ENCODE results near the gene WDR31. TPM values are rescaled to one million over a fixed set of nuclear protein-coding genes. Genes with fewer than 3 reads are reported as not detected.
A peak's percentile ranks its signal among the peaks of the same experiment; 100 is the strongest.

WDR31 gene
- total and polyA plus RNA-seq, 2 experiments from 2014 or later = 0.97 to 3.1 TPM

DNA sequence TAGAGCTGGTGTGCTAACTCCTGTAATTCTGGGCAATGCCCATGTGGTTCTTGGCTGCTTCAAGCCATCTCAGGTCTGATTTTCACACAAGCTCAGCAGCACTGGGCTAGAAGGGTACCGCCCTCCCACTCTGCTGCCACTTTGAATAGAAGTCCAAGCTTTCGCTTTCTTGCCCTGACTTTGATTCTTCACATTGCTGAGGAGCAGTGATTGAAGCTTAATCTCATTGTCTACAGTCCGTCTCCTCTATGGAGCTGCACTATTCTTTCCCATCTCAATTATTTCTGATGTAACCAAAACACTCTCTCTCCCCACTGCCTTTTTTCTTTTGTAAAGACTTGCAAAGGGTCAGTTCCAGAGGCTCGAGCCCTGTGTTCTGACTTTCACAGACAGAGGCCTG lies 24.0 kb downstream of the WDR31 start:
- no peaks in the 10 kb centered on the region for H3K9me2 ChIP-seq (ENCODE audit: insufficient read depth)
- H3K79me2 ChIP-seq (ENCODE audit: insufficient read depth) = no peaks in the 10 kb centered on the region
- no peaks in the 10 kb centered on the region for H3K9me3 ChIP-seq (ENCODE audit: low read depth)
- DNase-seq = no peak
- H3K36me3 ChIP-seq (ENCODE audit: low read depth) = no peaks in the 10 kb centered on the region
- no peaks in the 10 kb centered on the region for H3K27me3 ChIP-seq (replicated peaks; ENCODE audit: insufficient read depth)
- H3K4me1 ChIP-seq (ENCODE audit: insufficient read depth) = no peaks in the 10 kb centered on the region
- no peak overlapping the region for H2AFZ ChIP-seq
- TF ChIP-seq EZH2 (IDR thresholded peaks at IDR 0.05; ENCODE audit: insufficient read depth, poor library complexity, severe bottlenecking) = no peak
- no peak for TF ChIP-seq EZH2phosphoT487 (IDR thresholded peaks at IDR 0.05; ENCODE audit: insufficient read depth, low read depth)
- H4K20me1 ChIP-seq (ENCODE audit: insufficient read depth) = no peaks in the 10 kb centered on the region
- 91 to 99% methylated on average over 4 of the region's 4 CpGs for WGBS, 2 experiments (ENCODE audit: low coverage in 1 of 2, low lambda C conversion rate in 2 of 2, missing lambda C conversion rate in 2 of 2)
- H3K4me2 ChIP-seq (ENCODE audit: unreplicated experiment) = no peak overlapping the region
- no peak overlapping the region for H3K27ac ChIP-seq
- in situ Hi-C loops (cut with MboI) = no loop called here
- no peak overlapping the region for H3K9ac ChIP-seq
- no peak overlapping the region for H3K4me3 ChIP-seq
- H3F3A ChIP-seq (ENCODE audit: insufficient read depth) = 0 out of 2 replicates have a peak, but pooled peaks cover under 1% of the 10 kb centered on the region

DNA sequence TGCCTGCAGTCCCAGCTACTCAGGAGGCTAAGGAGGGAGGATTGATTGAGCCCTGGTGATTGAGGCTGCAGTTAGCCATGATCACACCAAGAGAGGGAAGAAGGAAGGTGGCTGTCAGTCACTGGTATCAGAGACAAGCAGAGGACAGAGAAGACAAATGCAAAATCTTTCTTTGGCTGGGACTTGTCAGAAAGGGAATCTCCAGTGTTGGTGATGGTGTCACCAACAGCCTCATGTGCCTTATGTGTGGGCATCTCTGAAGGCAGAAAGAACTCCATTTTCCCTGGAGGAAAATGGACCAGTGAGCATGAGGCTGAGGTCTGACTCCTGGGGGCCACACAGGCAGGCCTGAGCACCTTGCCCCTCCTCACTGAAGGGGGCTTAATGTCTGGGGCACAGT lies 24.8 kb downstream of the WDR31 start:
- TF ChIP-seq EZH2 (IDR thresholded peaks at IDR 0.05; ENCODE audit: insufficient read depth, poor library complexity, severe bottlenecking) (no peak), EZH2phosphoT487 (IDR thresholded peaks at IDR 0.05; ENCODE audit: insufficient read depth, low read depth) (no peak)
- 0 out of 2 replicates have a peak, but pooled peaks cover 5% of the 10 kb centered on the region for H3F3A ChIP-seq (ENCODE audit: insufficient read depth)
- H3K4me3 ChIP-seq = no peak overlapping the region
- H3K9me3 ChIP-seq (ENCODE audit: low read depth) = no peaks in the 10 kb centered on the region
- no peak overlapping the region for H2AFZ ChIP-seq
- DNase-seq = no peak
- H3K27me3 ChIP-seq (replicated peaks; ENCODE audit: insufficient read depth) = no peaks in the 10 kb centered on the region
- no peaks in the 10 kb centered on the region for H4K20me1 ChIP-seq (ENCODE audit: insufficient read depth)
- H3K27ac ChIP-seq = no peak overlapping the region
- in situ Hi-C loops (cut with MboI) = no loop called here
- no peaks in the 10 kb centered on the region for H3K4me1 ChIP-seq (ENCODE audit: insufficient read depth)
- no peaks in the 10 kb centered on the region for H3K79me2 ChIP-seq (ENCODE audit: insufficient read depth)
- no peaks in the 10 kb centered on the region for H3K36me3 ChIP-seq (ENCODE audit: low read depth)
- no peak overlapping the region for H3K9ac ChIP-seq
- H3K9me2 ChIP-seq (ENCODE audit: insufficient read depth) = no peaks in the 10 kb centered on the region
- H3K4me2 ChIP-seq (ENCODE audit: unreplicated experiment) = no peak overlapping the region

DNA sequence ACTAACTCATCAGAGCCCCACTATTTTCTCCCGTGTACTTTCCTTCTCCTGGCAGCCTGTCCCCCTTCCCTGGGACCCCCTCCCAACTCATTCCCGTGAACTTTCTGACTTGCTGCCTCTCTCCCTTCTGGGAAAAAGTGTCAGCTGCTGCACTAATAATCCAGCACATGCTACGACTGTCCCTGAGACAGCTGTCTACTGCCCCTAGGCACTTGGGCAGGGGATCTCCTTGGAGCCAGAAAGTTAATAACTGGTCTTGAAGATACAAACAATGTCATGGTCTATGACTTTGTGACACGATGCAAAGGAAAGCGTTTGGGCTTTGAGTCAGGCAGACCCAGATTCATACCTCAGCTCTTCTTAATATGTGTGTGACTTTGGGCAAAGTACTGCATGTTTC lies 26.8 kb downstream of the WDR31 start:
- no peaks in the 10 kb centered on the region for H3K79me2 ChIP-seq (ENCODE audit: insufficient read depth)
- no peaks in the 10 kb centered on the region for H4K20me1 ChIP-seq (ENCODE audit: insufficient read depth)
- in situ Hi-C loops (cut with MboI) = no loop called here
- no peak overlapping the region for H3K27ac ChIP-seq
- no peak overlapping the region for H3K4me2 ChIP-seq (ENCODE audit: unreplicated experiment)
- no peak for DNase-seq
- no peaks in the 10 kb centered on the region for H3K4me1 ChIP-seq (ENCODE audit: insufficient read depth)
- 56 to 59% methylated on average over 5 of the region's 5 CpGs for WGBS, 2 experiments (ENCODE audit: low coverage in 1 of 2, low lambda C conversion rate in 2 of 2, missing lambda C conversion rate in 2 of 2)
- H3K9ac ChIP-seq = no peak overlapping the region
- H2AFZ ChIP-seq = no peak overlapping the region
- no peak overlapping the region for H3K4me3 ChIP-seq
- H3F3A ChIP-seq (ENCODE audit: insufficient read depth) = 0 out of 2 replicates have a peak, but pooled peaks cover 5% of the 10 kb centered on the region
- H3K9me3 ChIP-seq (ENCODE audit: low read depth) = no peaks in the 10 kb centered on the region
- H3K9me2 ChIP-seq (ENCODE audit: insufficient read depth) = no peaks in the 10 kb centered on the region
- no peak for TF ChIP-seq EZH2phosphoT487 (IDR thresholded peaks at IDR 0.05; ENCODE audit: insufficient read depth, low read depth)
- TF ChIP-seq EZH2 (IDR thresholded peaks at IDR 0.05; ENCODE audit: insufficient read depth, poor library complexity, severe bottlenecking) = no peak
- H3K27me3 ChIP-seq (replicated peaks; ENCODE audit: insufficient read depth) = no peaks in the 10 kb centered on the region
- no peaks in the 10 kb centered on the region for H3K36me3 ChIP-seq (ENCODE audit: low read depth)

DNA sequence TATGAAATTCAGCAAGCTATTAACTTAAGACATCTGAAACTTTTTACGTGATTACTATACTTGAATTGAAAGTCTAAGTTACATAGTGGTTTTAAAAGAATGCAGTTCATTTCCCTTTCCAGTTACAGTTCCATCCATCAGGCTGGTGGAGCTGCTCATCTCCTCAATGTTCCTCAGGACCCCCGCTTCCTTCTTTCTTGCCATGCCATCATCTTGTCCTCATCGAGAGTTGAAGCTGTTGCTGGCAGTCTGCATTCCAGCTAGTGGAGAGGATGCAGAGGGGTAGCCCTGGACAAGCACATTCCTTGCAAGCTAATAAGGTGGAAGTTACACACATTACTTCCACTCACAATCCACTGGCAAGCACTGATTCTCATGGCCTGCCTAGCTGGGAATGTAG lies 28.1 kb downstream of the WDR31 start:
- Histone ChIP-seq H3F3A (ENCODE audit: insufficient read depth) (0 out of 2 replicates have a peak, but pooled peaks cover 5% of the 10 kb centered on the region), H3K9me2 (ENCODE audit: insufficient read depth) (no peaks in the 10 kb centered on the region), H3K27me3 (replicated peaks; ENCODE audit: insufficient read depth) (no peaks in the 10 kb centered on the region), H3K9ac (no peak overlapping the region), H3K4me1 (ENCODE audit: insufficient read depth) (no peaks in the 10 kb centered on the region), H4K20me1 (ENCODE audit: insufficient read depth) (no peaks in the 10 kb centered on the region), H3K9me3 (ENCODE audit: low read depth) (no peaks in the 10 kb centered on the region), H3K36me3 (ENCODE audit: low read depth) (no peaks in the 10 kb centered on the region), H3K79me2 (ENCODE audit: insufficient read depth) (no peaks in the 10 kb centered on the region), H2AFZ (no peak overlapping the region), H3K4me2 (ENCODE audit: unreplicated experiment) (no peak overlapping the region), H3K27ac (no peak overlapping the region), H3K4me3 (no peak overlapping the region)
- WGBS, 2 experiments (ENCODE audit: low coverage in 1 of 2, low lambda C conversion rate in 2 of 2, missing lambda C conversion rate in 2 of 2) = 78 to 80% methylated on average over 3 of the region's 3 CpGs
- no peak for DNase-seq
- TF ChIP-seq EZH2 (IDR thresholded peaks at IDR 0.05; ENCODE audit: insufficient read depth, poor library complexity, severe bottlenecking) (no peak), EZH2phosphoT487 (IDR thresholded peaks at IDR 0.05; ENCODE audit: insufficient read depth, low read depth) (no peak)
- in situ Hi-C loops (cut with MboI) = no loop called here

DNA sequence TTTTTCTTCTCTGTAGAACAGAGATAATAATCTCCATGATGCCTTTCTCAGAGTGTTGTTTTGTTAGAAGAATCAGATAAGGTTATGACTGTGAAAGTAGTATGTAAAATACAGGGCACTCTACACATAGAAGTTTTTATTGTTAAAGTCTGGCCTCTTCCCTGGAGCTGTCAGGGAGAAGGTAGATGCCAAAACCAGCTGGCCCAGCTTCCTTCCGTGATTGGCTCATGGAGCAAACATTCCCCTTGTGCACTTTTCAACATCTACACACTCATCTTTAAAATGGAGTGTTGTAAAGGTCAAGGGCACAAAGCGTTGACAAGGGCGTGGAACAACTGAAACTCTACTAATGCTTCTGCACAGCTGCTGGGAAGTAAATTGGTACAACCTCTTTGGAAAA lies 29.5 kb downstream of the WDR31 start:
- TF ChIP-seq EZH2phosphoT487 (IDR thresholded peaks at IDR 0.05; ENCODE audit: insufficient read depth, low read depth) (no peak), EZH2 (IDR thresholded peaks at IDR 0.05; ENCODE audit: insufficient read depth, poor library complexity, severe bottlenecking) (no peak)
- H3K27ac ChIP-seq = no peak overlapping the region
- no peaks in the 10 kb centered on the region for H3K9me3 ChIP-seq (ENCODE audit: low read depth)
- H3F3A ChIP-seq (ENCODE audit: insufficient read depth) = 0 out of 2 replicates have a peak, but pooled peaks cover 5% of the 10 kb centered on the region
- no peak overlapping the region for H3K9ac ChIP-seq
- no peaks in the 10 kb centered on the region for H3K27me3 ChIP-seq (replicated peaks; ENCODE audit: insufficient read depth)
- H4K20me1 ChIP-seq (ENCODE audit: insufficient read depth) = no peaks in the 10 kb centered on the region
- no peaks in the 10 kb centered on the region for H3K4me1 ChIP-seq (ENCODE audit: insufficient read depth)
- WGBS, 2 experiments (ENCODE audit: low coverage in 1 of 2, low lambda C conversion rate in 2 of 2, missing lambda C conversion rate in 2 of 2) = 38 to 41% methylated on average over 3 of the region's 3 CpGs
- no peak overlapping the region for H3K4me3 ChIP-seq
- in situ Hi-C loops (cut with MboI) = no loop called here
- peak; percentile 18 for DNase-seq
- no peak overlapping the region for H2AFZ ChIP-seq
- H3K79me2 ChIP-seq (ENCODE audit: insufficient read depth) = no peaks in the 10 kb centered on the region
- no peaks in the 10 kb centered on the region for H3K9me2 ChIP-seq (ENCODE audit: insufficient read depth)
- H3K4me2 ChIP-seq (ENCODE audit: unreplicated experiment) = no peak overlapping the region
- H3K36me3 ChIP-seq (ENCODE audit: low read depth) = no peaks in the 10 kb centered on the region
